Breast epithelium (tissue), 4 donors: ENCODE data around the gene TMED3. TPM values are rescaled to one million over a fixed set of nuclear protein-coding genes. Genes with fewer than 3 reads are reported as not detected.
"Not testable (repeated sequence)": the region's sequence is repeated elsewhere in the genome, so short reads cannot be mapped to it uniquely, and the experiment has no call there.

Experiments used
- DNase-seq, 2 donors: peaks; one replicate each; pipeline ENCODE4 v3.0.0-alpha.2; 2019; ENCODE audit warnings: low spot score in 2 of 2
- H3K27ac ChIP-seq, 2 donors: fragments of 200-600 bp; sonication (generic) in 1 of 2; one replicate each; pipeline ENCODE4 v1.5.1; 2016 to 2019; ENCODE audit warnings: mild to moderate bottlenecking in 1 of 2
- H3K27me3 ChIP-seq, 2 donors: fragments of 200-600 bp; sonication (generic) in 1 of 2; one replicate each; pipeline versions ENCODE4 v1.5.1 to v1.6.0; 2017 to 2019; ENCODE audit warnings: control low read depth in 1 of 2, mild to moderate bottlenecking in 1 of 2
- H3K36me3 ChIP-seq: fragments of 200-600 bp; one replicate; pipeline ENCODE4 v1.5.1; 2019
- H3K4me1 ChIP-seq, 2 donors: fragments of 200-600 bp; sonication (generic); one replicate each; pipeline ENCODE4 v1.5.1; 2016 to 2019; ENCODE audit warnings: control low read depth in 1 of 2
- H3K4me3 ChIP-seq, 3 donors: fragments of 200-600 bp; sonication (generic); 1 replicate in 2 of 3; 2 replicates in 1 of 3; pipeline ENCODE4 v1.5.1; 2016 to 2019; ENCODE audit warnings: mild to moderate bottlenecking in 3 of 3, moderate library complexity in 2 of 3
- H3K9me3 ChIP-seq, 2 donors: fragments of 200-600 bp; sonication (generic) in 1 of 2; one replicate each; pipeline ENCODE4 v1.5.1; 2016 to 2019; ENCODE audit warnings: control low read depth in 1 of 2
- POLR2A ChIP-seq: fragments of 450-650 bp; IDR thresholded peaks from one replicate; pipeline ENCODE4 v1.6.1; 2016; ENCODE audit warnings: antibody characterized with exemption, mild to moderate bottlenecking, moderate library complexity
- POLR2AphosphoS5 ChIP-seq, 3 donors: sonication (generic); formaldehyde crosslinking; IDR thresholded peaks; one replicate each; pipeline ENCODE4 v1.6.1; 2017; ENCODE audit warnings: antibody characterized with exemption in 3 of 3
- intact Hi-C: fragments of 100-400 bp; cut with DNase I; formaldehyde crosslinking; loops from one replicate; pipeline ENCODE4 v1.15.1; 2023; ENCODE audit warnings: low total_unique reads
- total RNA-seq, 3 donors: library from RNA; depleted of rRNA; stranded (reverse); fragments of >200 nt; gene quantifications; one replicate each; pipeline ENCODE4 v1.1.0, GENCODE V29; 2016
- TF ChIP-seq, protein P1 (sequence below), 3 donors: fragments of 450-650 bp; IDR thresholded peaks; one replicate each; pipeline ENCODE4 v1.5.1; 2016 to 2017; ENCODE audit warnings: antibody characterized with exemption in 3 of 3, mild to moderate bottlenecking in 3 of 3, moderate library complexity in 3 of 3

TMED3 gene
- total RNA-seq, 3 donors from 2014 or later = 34.1 to 81.5 (median 80.6) TPM

DNA sequence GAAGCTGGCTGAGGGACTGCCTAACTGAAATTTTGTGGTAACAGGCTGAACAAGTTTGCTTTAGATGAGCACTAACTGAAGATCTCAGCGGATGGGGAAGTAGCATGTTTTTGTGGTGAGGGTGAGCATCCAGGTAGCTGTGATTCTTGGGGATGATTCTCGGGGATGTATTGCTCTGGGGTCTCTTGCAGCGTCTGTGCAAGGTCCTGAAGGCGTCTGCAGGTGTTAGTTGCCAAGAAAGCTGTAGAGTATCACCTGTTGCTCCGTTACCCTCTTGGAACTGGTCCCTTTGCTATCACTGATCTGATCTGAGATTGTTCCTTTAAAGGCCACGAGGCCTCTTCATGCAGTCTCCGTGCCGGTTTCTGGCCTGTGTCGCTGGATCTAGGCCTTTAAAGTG lies 6.0 kb downstream of the TMED3 start:
- Histone ChIP-seq H3K4me3 (no peak overlapping the region), H3K4me1 (peaks cover 0 to 6% of the 10 kb centered on the region in 2 donors), H3K27me3 (no peaks in the 10 kb centered on the region), H3K36me3 (peaks cover under 1% of the 10 kb centered on the region), H3K9me3 (no peaks in the 10 kb centered on the region), H3K27ac (peak overlapping the region; percentile 13 to 87)
- intact Hi-C loops = no loop called here
- DNase-seq = no peak
- TF ChIP-seq POLR2A (no peak), POLR2AphosphoS5 (IDR thresholded peaks at IDR 0.05) (no peak)
- TF ChIP-seq, protein P1, sequence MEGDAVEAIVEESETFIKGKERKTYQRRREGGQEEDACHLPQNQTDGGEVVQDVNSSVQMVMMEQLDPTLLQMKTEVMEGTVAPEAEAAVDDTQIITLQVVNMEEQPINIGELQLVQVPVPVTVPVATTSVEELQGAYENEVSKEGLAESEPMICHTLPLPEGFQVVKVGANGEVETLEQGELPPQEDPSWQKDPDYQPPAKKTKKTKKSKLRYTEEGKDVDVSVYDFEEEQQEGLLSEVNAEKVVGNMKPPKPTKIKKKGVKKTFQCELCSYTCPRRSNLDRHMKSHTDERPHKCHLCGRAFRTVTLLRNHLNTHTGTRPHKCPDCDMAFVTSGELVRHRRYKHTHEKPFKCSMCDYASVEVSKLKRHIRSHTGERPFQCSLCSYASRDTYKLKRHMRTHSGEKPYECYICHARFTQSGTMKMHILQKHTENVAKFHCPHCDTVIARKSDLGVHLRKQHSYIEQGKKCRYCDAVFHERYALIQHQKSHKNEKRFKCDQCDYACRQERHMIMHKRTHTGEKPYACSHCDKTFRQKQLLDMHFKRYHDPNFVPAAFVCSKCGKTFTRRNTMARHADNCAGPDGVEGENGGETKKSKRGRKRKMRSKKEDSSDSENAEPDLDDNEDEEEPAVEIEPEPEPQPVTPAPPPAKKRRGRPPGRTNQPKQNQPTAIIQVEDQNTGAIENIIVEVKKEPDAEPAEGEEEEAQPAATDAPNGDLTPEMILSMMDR (IDR thresholded peaks at IDR 0.05) = no peak

DNA sequence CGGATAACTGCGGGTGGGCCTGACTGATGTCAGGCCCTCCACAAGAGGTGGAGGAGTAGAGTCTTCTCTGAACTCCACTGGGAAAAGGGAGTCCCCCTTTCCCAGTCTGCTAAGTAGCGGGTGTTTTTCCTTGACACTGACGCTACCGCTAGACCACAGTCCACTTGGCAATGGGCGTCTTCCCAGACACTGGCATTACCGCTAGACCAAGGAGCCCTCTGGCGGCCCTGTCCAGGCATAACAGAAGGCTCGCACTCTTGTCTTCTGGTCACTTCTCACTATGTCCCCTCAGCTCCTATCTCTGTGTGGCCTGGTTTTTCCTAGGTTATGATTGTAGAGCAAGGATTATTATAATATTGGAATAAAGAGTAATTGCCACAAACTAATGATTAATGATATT lies 9.1 kb downstream of the TMED3 start:
- H3K27ac ChIP-seq, H3K4me3 ChIP-seq, DNase-seq, H3K27me3 ChIP-seq, intact Hi-C loops, H3K4me1 ChIP-seq, H3K36me3 ChIP-seq, H3K9me3 ChIP-seq: not testable (repeated sequence)

DNA sequence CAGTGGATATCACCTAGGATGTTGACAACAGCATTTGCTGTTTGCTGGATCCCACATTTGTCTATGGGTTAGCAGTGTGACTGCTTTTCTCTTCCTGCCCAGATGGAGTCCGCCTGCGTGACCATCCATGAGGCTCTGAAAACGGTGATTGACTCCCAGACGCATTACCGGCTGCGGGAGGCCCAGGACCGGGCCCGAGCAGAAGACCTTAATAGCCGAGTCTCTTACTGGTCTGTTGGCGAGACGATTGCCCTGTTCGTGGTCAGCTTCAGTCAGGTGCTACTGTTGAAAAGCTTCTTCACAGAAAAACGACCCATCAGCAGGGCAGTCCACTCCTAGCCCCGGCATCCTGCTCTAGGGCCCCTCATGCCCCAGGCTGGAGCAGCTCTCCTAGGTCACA lies 11.0 kb downstream of the TMED3 start:
- peaks cover 8% of the 10 kb centered on the region for H3K36me3 ChIP-seq
- intact Hi-C loops = no loop called here
- no peak for DNase-seq

DNA sequence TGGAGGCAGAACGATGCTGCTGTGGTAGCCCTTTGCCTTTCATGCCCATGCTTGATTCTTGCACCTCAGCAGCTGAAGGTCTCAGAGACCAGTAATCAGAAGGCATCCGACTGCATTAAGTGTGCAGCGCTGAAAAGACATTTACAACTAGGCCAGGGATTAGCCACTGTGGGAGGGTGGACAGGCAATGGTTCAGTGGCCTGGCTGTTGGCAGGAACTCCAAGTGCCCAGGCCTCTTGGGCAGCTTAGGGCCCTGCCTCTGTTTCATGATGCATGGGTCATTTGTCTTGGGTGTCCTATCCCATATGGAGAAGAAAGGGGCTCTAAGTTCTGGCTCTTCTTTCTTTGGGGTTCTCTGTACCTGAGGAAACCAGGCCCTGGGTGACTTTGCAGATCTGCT lies 11.4 kb downstream of the TMED3 start:
- no peaks in the 10 kb centered on the region for H3K27me3 ChIP-seq
- H3K4me1 ChIP-seq = no peaks in the 10 kb centered on the region
- H3K9me3 ChIP-seq = no peaks in the 10 kb centered on the region
- DNase-seq = no peak
- H3K36me3 ChIP-seq = peaks cover 8% of the 10 kb centered on the region
- no peak overlapping the region for H3K27ac ChIP-seq
- intact Hi-C loops = no loop called here
- TF ChIP-seq POLR2AphosphoS5 (IDR thresholded peaks at IDR 0.05) (no peak), POLR2A (no peak)
- TF ChIP-seq, protein P1 (IDR thresholded peaks at IDR 0.05) = no peak
- H3K4me3 ChIP-seq = no peak overlapping the region

More for the DNA sequence above, 11.0 kb downstream of the TMED3 start:
- Histone ChIP-seq H3K27me3 (no peaks in the 10 kb centered on the region), H3K9me3 (no peaks in the 10 kb centered on the region), H3K4me1 (no peaks in the 10 kb centered on the region), H3K27ac (no peak overlapping the region), H3K4me3 (no peak overlapping the region)
- TF ChIP-seq, protein P1 (IDR thresholded peaks at IDR 0.05) = no peak
- TF ChIP-seq POLR2A = no peak
- no peak for TF ChIP-seq POLR2AphosphoS5 (IDR thresholded peaks at IDR 0.05)

DNA sequence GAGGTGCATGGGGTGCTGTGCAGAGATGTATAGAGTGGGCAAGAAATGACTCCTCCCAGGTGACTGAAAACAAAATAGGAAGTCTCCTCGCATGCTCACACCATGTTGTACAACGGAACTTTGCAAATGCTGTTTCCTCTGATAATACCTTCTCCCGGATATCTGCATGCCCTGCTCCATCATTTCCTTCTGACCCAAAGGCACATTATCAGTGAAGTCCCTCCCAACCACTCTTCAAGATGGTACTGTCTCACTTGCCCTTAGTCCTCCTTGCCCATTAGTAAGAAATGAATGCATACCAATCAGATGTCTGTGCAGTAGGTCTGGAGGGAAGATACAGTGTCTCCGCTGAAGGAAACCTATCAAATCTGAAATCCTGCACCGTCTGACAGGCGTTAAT lies 12.0 kb downstream of the TMED3 start:
- intact Hi-C loops = no loop called here
- Histone ChIP-seq H3K27me3 (no peaks in the 10 kb centered on the region), H3K4me1 (no peaks in the 10 kb centered on the region), H3K27ac (no peak overlapping the region), H3K9me3 (no peaks in the 10 kb centered on the region), H3K4me3 (no peak overlapping the region), H3K36me3 (peaks cover 8% of the 10 kb centered on the region)
- TF ChIP-seq, protein P1 (IDR thresholded peaks at IDR 0.05) = no peak
- no peak for TF ChIP-seq POLR2A
- TF ChIP-seq POLR2AphosphoS5 (IDR thresholded peaks at IDR 0.05) = no peak
- no peak for DNase-seq

DNA sequence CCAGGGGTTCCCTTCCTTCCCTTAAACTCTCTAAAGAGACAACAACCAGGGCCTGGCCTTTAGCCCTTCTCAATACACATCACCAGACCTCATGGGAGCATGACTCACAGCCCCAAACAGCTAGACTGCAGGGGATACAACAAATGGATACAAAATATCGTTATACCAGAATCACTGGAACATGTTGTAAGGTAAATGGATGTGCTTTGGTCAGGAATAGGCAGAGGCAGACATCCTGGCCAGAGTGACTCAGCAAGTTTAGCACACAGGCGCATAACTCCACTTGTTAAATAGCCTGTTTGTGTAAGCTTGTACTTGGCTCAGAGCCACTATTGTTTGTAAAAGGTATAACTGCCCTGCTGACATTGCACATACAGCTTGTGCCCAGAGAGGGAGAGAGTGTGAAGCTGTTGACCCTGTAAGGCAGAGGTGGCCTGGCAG lies 18.3 kb downstream of the TMED3 start:
- no peaks in the 10 kb centered on the region for H3K9me3 ChIP-seq
- TF ChIP-seq, protein P1 (IDR thresholded peaks at IDR 0.05) = no peak
- no peak for TF ChIP-seq POLR2AphosphoS5 (IDR thresholded peaks at IDR 0.05)
- no peak for TF ChIP-seq POLR2A
- no peak overlapping the region for H3K27ac ChIP-seq
- intact Hi-C loops = no loop called here
- no peaks in the 10 kb centered on the region for H3K4me1 ChIP-seq
- DNase-seq = no peak
- no peaks in the 10 kb centered on the region for H3K27me3 ChIP-seq
- H3K4me3 ChIP-seq = no peak overlapping the region
- H3K36me3 ChIP-seq = no peaks in the 10 kb centered on the region
